Glomerular endothelial cell (primary cell): ENCODE measurements around the gene ATP5IF1. TPM values are rescaled to one million over a fixed set of nuclear protein-coding genes. Genes with fewer than 3 reads are reported as not detected.

Experiments used
- DNase-seq: peaks from one replicate; pipeline ENCODE4 v3.0.0-alpha.2; 2011; ENCODE audit warnings: low read depth, low spot score; ENCODE audit errors: extremely low read depth
- total RNA-seq: library from RNA; depleted of rRNA; stranded (reverse); fragments of >200 nt; gene quantifications from 2 replicates; pipeline ENCODE4 v1.2.3, GENCODE V29; 2015

Gene ATP5IF1
- total RNA-seq, 1 donor from 2014 or later: 305 TPM

GRCh38 chr1:28236656-28237322, 865 bp downstream of the ATP5IF1 start:
- no peak for DNase-seq

- no peak for DNase-seq
Observed at GRCh38 chr1:28239004-28239403, 3.1 kb downstream of the ATP5IF1 start.

- DNase-seq: no peak
Observed at GRCh38 chr1:28240024-28240423, 4.1 kb downstream of the ATP5IF1 start.

GRCh38 chr1:28241638-28242241, 5.8 kb downstream of the ATP5IF1 start:
- no peak for DNase-seq

- no peak for DNase-seq
Observed at GRCh38 chr1:28243685-28244311, 7.9 kb downstream of the ATP5IF1 start.

GRCh38 chr1:28244549-28245251, 8.8 kb downstream of the ATP5IF1 start:
- DNase-seq: no peak

GRCh38 chr1:28246427-28246832, 10.5 kb downstream of the ATP5IF1 start:
- no peak for DNase-seq

GRCh38 chr1:28247612-28248272, 11.8 kb downstream of the ATP5IF1 start:
- DNase-seq: no peak

- no peak for DNase-seq
Observed at GRCh38 chr1:28248273-28249012, 12.5 kb downstream of the ATP5IF1 start.

- DNase-seq: no peak
Observed at GRCh38 chr1:28249013-28249865, 13.3 kb downstream of the ATP5IF1 start.

GRCh38 chr1:28249866-28250295, 14.0 kb downstream of the ATP5IF1 start:
- DNase-seq: no peak

GRCh38 chr1:28256197-28256827, 20.4 kb downstream of the ATP5IF1 start:
- DNase-seq: no peak

- no peak for DNase-seq
Observed at GRCh38 chr1:28257736-28258135, 21.8 kb downstream of the ATP5IF1 start.

GRCh38 chr1:28258628-28259251, 22.8 kb downstream of the ATP5IF1 start:
- DNase-seq: no peak

GRCh38 chr1:28259252-28259933, 23.5 kb downstream of the ATP5IF1 start, which contains the start of gene SESN2:
TSS of gene SESN2 (plus strand) at chr1:28259518. CDS start at chr1:28259848, 330 bp downstream.
- DNase-seq: peak; percentile 72

GRCh38 chr1:28259934-28260802, 24.2 kb downstream of the ATP5IF1 start:
- DNase-seq: no peak

GRCh38 chr1:28260803-28261174, 24.9 kb downstream of the ATP5IF1 start:
- DNase-seq: no peak
